Neural progenitor cell (in vitro differentiated cells): ENCODE results near the gene STK32B.

Experiments
- CTCF ChIP-seq: fragments of 200-600 bp; sonication (generic); IDR thresholded peaks from 2 replicates; pipeline ENCODE4 v1.5.1; 2017; ENCODE audit warnings: antibody characterized with exemption, mild to moderate bottlenecking
- EZH2phosphoT487 ChIP-seq: fragments of 200-600 bp; sonication (generic); IDR thresholded peaks from 2 replicates; pipeline ENCODE4 v1.6.1; 2017; ENCODE audit warnings: antibody characterized with exemption

DNA sequence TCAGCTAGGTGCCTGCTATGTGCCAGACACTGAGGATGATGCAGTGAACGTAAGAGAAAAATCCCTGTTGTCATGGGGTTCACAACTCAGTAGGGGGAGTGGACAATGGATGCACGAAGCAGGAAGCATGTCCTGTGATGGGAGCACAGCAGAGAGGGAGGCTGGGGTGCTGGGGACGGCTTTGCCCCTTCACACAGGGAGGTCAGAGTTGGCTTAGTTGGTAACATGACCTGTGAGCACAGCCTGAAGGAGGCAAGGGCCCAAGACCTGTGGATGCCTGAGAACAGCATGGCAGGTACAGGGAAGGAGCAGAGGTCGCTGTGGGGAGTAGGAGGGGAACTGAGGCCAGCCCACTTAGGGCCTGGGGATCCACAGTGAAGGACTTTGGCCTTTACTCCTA, 109.4 kb downstream of the STK32B start:
- TF ChIP-seq CTCF (no peak), EZH2phosphoT487 (no peak)
